Muscle of leg (tissue), 16 donors: Measurements from ENCODE around the gene SPOCK2. TPM values are rescaled to one million over a fixed set of nuclear protein-coding genes. Genes with fewer than 3 reads are reported as not detected.
A peak's percentile ranks its signal among the peaks of the same experiment; 100 is the strongest.
"Not testable (repeated sequence)": the region's sequence is repeated elsewhere in the genome, so short reads cannot be mapped to it uniquely, and the experiment has no call there.

Experiments used
- DNase-seq: peaks from one replicate; pipeline ENCODE4 v3.0.0; 2013
- H3K27ac ChIP-seq: one replicate; pipeline ENCODE4 v1.5.1; 2013; ENCODE audit warnings: mild to moderate bottlenecking, low read length, control low read depth
- H3K27me3 ChIP-seq: one replicate; pipeline ENCODE4 v1.6.1; 2013; ENCODE audit warnings: low read length; ENCODE audit not compliant: control insufficient read depth, insufficient read depth
- H3K36me3 ChIP-seq: one replicate; pipeline ENCODE4 v1.6.1; 2013; ENCODE audit warnings: low read length; ENCODE audit not compliant: control insufficient read depth, insufficient read depth
- H3K4me1 ChIP-seq: one replicate; pipeline ENCODE4 v1.6.1; 2013; ENCODE audit warnings: low read length; ENCODE audit not compliant: control insufficient read depth, insufficient read depth
- H3K4me3 ChIP-seq: one replicate; pipeline ENCODE4 v1.5.1; 2013; ENCODE audit warnings: low read length, control low read depth
- H3K9me3 ChIP-seq: replicated peaks from 2 replicates; pipeline ENCODE4 v1.6.1; 2013; ENCODE audit warnings: low read depth, low read length; ENCODE audit not compliant: control insufficient read depth
- WGBS: methylation state at CpG from one replicate; pipeline ENCODE4 v1.1.5; 2013; ENCODE audit warnings: missing lambda C conversion rate; ENCODE audit not compliant: insufficient coverage; 5-methylcytosine and 5-hydroxymethylcytosine counted together
- long read RNA-seq, 11 donors: transcript quantifications; one replicate each; lab custom pipeline, GENCODE V29; 2026
- polyA plus RNA-seq, 8 donors: library from polyadenylated mRNA; unstranded; fragments of 120-200 nt; gene quantifications; one replicate each; pipeline versions ENCODE4 v1.2.1 to v1.2.3, GENCODE V29; 2013; ENCODE audit warnings: inconsistent platforms in 1 of 8, low replicate concordance in 1 of 8; ENCODE audit not compliant: insufficient read length in 8 of 8, insufficient read depth in 1 of 8
- total RNA-seq: library from RNA; stranded (reverse); fragments of 120-200 nt; gene quantifications from one replicate; pipeline ENCODE4 v1.2.4, GENCODE V29; 2013

SPOCK2 gene, protein sequence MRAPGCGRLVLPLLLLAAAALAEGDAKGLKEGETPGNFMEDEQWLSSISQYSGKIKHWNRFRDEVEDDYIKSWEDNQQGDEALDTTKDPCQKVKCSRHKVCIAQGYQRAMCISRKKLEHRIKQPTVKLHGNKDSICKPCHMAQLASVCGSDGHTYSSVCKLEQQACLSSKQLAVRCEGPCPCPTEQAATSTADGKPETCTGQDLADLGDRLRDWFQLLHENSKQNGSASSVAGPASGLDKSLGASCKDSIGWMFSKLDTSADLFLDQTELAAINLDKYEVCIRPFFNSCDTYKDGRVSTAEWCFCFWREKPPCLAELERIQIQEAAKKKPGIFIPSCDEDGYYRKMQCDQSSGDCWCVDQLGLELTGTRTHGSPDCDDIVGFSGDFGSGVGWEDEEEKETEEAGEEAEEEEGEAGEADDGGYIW
- 3.7 TPM for total RNA-seq
- polyA plus RNA-seq: 1 to 10 TPM; 3.6 to 6.2 (median 4.1) TPM
- long read RNA-seq, donor 1: 0 reads
- long read RNA-seq, donor 2: 0 reads
- long read RNA-seq, donor 3: 0 reads
- long read RNA-seq, donor 4: 0 reads
- long read RNA-seq, donor 5: 0 reads
- long read RNA-seq, donor 6: 0 reads
- long read RNA-seq, donor 7: 0 reads
- long read RNA-seq, donor 8: 0 reads
- long read RNA-seq, donor 9: 0 reads
- long read RNA-seq, donor 10: 0 reads
- long read RNA-seq, donor 11: 0 reads

DNA sequence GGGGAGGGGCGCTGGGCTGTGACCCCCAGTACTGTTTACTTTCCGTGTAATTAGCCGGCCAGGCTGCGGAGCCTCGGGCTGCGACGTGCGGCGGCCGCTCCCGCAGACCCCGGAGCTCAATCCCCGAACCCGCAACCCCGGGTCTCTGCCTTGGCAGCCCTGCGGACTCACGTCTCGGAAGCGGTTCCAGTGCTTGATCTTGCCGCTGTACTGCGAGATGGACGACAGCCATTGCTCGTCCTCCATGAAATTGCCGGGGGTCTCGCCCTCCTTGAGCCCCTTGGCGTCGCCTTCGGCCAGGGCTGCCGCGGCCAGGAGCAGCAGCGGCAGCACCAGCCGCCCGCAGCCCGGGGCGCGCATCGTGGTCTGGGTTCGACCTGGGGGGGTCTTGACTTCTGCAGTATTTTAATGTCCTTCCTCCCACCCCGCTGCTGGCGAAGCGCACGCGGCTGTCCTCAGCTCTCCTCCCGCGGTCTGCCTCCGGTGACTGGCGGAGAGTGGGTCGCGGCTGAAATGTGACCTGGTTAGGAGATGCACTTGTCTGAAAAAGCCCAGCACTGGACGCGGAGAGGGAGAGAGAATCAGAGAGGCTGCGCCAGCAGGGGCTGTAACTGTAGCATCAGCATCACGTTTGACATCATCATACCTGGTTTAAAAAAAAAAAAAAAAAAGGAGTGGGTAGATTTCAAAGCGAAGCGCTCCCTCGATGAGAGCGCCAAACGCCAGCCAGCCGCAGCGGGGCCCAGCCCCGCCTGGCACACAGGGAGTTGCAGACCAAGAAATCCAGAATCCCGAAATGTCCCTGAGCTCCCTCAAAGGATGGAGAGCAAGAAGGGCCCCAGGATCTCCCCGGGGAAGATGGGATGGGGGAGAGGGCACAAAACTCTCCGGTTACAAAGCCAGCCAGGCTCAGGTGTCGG, at the start of gene SPOCK2:
SPOCK2 (minus strand) TSS at position 583 of the 920 bp plus-strand sequence; CDS start at position 360, 223 bp downstream.
- peaks cover 30% of the 10 kb centered on the region for H3K4me1 ChIP-seq
- peak; percentile 35 for DNase-seq
- peak within 1 kb of the TSS; percentile 40 for H3K4me3 ChIP-seq
- peaks cover 6% of the 10 kb centered on the region for H3K36me3 ChIP-seq
- peaks cover 44% of the 10 kb centered on the region for H3K27me3 ChIP-seq
- WGBS: 1% methylated on average over 48 of the region's 65 CpGs
- H3K9me3 ChIP-seq: no peaks in the 10 kb centered on the region
- no peak within 1 kb of the TSS for H3K27ac ChIP-seq

DNA sequence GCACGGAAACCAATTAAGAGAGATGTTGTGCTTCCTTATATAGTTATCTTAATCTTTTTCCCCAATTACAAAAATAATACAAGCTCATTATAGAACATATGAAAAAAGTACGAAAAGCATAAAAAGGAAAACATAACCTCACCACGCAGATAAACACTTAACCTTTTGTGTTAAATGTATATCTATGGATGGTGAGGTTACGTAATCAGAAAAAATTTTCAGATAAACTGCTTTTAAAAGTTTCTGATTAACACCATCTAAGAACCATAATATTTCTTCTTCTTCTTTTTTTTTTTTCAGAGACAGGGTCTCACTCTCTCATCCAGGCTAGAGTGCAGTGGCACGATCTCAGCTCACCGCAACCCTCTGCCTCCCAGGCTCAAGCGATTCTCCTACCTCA, 49.2 kb upstream of the SPOCK2 start:
- DNase-seq: no peak
- no peak overlapping the region for H3K27ac ChIP-seq
- peaks cover 8% of the 10 kb centered on the region for H3K36me3 ChIP-seq
- no peak overlapping the region for H3K4me3 ChIP-seq
- no peaks in the 10 kb centered on the region for H3K4me1 ChIP-seq
- H3K9me3 ChIP-seq: peaks cover 2% of the 10 kb centered on the region
- no peaks in the 10 kb centered on the region for H3K27me3 ChIP-seq
- WGBS: no CpG with 5 or more reads among the region's 7 CpGs

GRCh38 chr10:72136225-72136624, 47.9 kb upstream of the SPOCK2 start:
- not testable (repeated sequence) for H3K4me1 ChIP-seq, H3K27me3 ChIP-seq, H3K36me3 ChIP-seq, H3K27ac ChIP-seq, H3K4me3 ChIP-seq, DNase-seq, H3K9me3 ChIP-seq
- WGBS: 96% methylated on average over 8 of the region's 10 CpGs

DNA sequence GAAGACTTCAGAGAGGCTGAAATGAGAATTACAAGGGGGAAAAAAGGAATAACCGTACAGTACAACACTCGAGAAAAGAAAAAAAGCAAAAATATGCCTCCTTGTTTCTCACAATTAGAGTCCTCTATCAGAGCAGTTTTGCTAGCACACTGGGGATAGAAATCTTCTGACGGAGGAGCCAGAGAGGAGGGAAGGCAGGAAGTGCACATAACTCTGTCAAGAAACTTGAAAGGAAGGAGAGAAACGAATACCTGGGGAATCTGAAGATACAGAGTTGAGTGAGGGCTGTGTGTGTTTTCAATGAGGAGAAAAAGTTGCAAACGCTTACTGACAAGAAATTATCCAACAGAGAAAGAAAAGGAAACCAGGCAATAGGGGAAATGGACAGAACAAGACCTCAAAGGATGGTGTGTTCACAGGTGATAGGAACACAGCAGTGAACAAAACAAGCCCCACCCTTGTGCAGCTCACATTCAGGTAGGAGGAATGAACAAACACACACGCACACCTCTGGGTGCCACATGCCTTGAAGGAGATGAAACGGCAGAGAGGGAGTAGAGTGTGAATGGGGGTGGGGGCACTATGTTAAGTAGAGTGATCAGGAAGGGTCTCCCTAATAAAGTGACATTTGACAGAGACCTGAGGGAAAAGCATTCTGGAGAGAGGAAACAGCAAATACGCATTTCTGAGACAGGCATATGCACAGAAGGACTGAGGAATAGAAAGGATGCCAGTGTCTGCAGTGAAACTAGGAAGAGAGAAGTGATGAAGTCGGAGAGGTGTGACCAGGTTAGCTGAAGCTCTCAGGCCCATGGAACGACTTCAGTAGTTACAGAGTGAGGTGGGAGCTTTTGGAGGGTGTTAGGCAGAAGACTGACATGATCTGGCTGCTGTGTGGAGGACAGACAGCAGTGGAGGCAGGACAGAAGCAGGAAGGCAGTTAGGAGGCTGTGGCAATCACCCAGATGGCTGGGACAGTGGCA, 46.7 kb upstream of the SPOCK2 start:
- Histone ChIP-seq H3K9me3 (peaks cover 2% of the 10 kb centered on the region), H3K4me3 (no peak overlapping the region), H3K27ac (no peak overlapping the region), H3K27me3 (no peaks in the 10 kb centered on the region), H3K4me1 (no peaks in the 10 kb centered on the region), H3K36me3 (peaks cover 10% of the 10 kb centered on the region)
- 79% methylated on average over 6 of the region's 10 CpGs for WGBS
- DNase-seq: no peak

GRCh38 chr10:72133517-72133916, 45.2 kb upstream of the SPOCK2 start:
- H3K27ac ChIP-seq: no peak overlapping the region
- peak; percentile 50 for DNase-seq
- H3K27me3 ChIP-seq: no peaks in the 10 kb centered on the region
- H3K36me3 ChIP-seq: peaks cover 10% of the 10 kb centered on the region
- no peaks in the 10 kb centered on the region for H3K4me1 ChIP-seq
- peaks cover 2% of the 10 kb centered on the region for H3K9me3 ChIP-seq
- H3K4me3 ChIP-seq: no peak overlapping the region

- no peak overlapping the region for H3K4me3 ChIP-seq
- peaks cover 2% of the 10 kb centered on the region for H3K9me3 ChIP-seq
- H3K27me3 ChIP-seq: no peaks in the 10 kb centered on the region
- H3K36me3 ChIP-seq: peaks cover 10% of the 10 kb centered on the region
- WGBS: no CpG with 5 or more reads among the region's 4 CpGs
- no peak overlapping the region for H3K27ac ChIP-seq
- no peak for DNase-seq
- no peaks in the 10 kb centered on the region for H3K4me1 ChIP-seq
Measured at GRCh38 chr10:72132854-72133253, 44.5 kb upstream of the SPOCK2 start.

GRCh38 chr10:72127571-72127970, 39.2 kb upstream of the SPOCK2 start:
- H3K4me3 ChIP-seq: no peak overlapping the region
- DNase-seq: no peak
- no peak overlapping the region for H3K27ac ChIP-seq
- no peaks in the 10 kb centered on the region for H3K9me3 ChIP-seq
- WGBS: no CpG with 5 or more reads among the region's 2 CpGs
- no peaks in the 10 kb centered on the region for H3K4me1 ChIP-seq
- H3K36me3 ChIP-seq: peaks cover 2% of the 10 kb centered on the region
- H3K27me3 ChIP-seq: no peaks in the 10 kb centered on the region

GRCh38 chr10:72126872-72127232, 38.5 kb upstream of the SPOCK2 start:
- Histone ChIP-seq H3K27me3 (no peaks in the 10 kb centered on the region), H3K4me1 (no peaks in the 10 kb centered on the region), H3K27ac (no peak overlapping the region), H3K4me3 (no peak overlapping the region), H3K9me3 (no peaks in the 10 kb centered on the region), H3K36me3 (no peaks in the 10 kb centered on the region)
- DNase-seq: no peak
- WGBS: 85% methylated on average over 2 of the region's 3 CpGs

GRCh38 chr10:72126184-72126871, 38.0 kb upstream of the SPOCK2 start:
- no peaks in the 10 kb centered on the region for H3K4me1 ChIP-seq
- H3K27me3 ChIP-seq: no peaks in the 10 kb centered on the region
- 77% methylated on average over 1 of the region's 3 CpGs for WGBS
- H3K27ac ChIP-seq: no peak overlapping the region
- H3K9me3 ChIP-seq: no peaks in the 10 kb centered on the region
- H3K36me3 ChIP-seq: no peaks in the 10 kb centered on the region
- DNase-seq: peak; percentile 17
- H3K4me3 ChIP-seq: no peak overlapping the region
